ENCODE data around the gene LEFTY1.

LEFTY1 gene

DNA sequence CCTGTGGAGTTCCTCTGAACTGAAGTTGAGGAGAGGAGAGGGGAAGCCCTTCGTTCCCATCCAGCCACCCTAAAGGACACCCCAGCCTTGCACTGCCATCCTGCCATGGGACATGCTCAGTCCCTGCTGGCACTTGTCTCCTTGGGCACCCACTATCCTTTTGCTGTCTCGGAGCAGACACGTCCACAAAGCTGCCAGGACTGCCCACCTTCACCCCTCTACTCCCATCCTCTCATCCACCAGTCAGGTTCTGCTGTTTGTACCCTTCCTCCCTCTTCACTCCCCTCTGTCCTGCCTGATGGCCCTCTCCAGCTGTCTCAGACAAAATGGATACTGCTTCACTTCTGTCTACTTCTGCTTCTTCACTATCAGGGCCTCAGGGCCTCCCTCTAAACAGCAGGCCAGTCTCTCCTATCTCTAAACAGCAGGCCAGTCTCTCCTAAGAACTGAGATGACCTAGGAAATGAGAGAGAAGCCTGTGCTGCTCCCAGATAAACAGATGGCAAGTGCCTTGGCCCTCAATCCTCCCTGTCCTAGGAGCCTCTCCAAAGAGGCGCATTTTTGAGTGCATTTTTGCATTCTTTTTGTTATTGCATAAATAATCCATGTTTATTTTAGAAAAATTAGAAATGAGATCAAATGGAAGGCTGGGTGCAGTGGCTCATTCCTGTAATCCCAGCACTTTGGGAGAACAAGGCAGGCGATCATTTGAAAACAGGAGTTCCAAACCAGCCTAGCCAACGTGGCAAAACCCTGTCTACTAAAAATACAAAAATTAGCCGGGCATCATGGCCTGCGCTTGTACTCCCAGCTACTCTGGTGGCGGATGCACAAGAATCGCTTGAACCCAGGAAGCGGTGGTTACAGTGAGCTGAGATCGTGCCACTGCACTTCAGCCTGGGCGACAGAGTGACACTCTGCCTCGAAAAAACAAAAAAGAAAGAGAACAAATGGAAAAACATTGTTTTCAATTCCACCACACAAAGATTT, 39.5 kb upstream of the LEFTY1 start:
- Histone ChIP-seq H3K9ac (ENCODE audit: low read length) (no peak overlapping the region), H3K4me3 (ENCODE audit: low read length) (no peak overlapping the region), H2AFZ (ENCODE audit: low read depth, low read length) (peak overlapping the region; percentile 84), H3K27me3 (ENCODE audit: low read depth, low read length) (no peaks in the 10 kb centered on the region), H3K79me2 (ENCODE audit: low read length) (peaks cover 6% of the 10 kb centered on the region), H3K9me3 (ENCODE audit: insufficient read depth, low read length) (no peaks in the 10 kb centered on the region), H3K4me2 (ENCODE audit: low read length) (no peak overlapping the region), H3K36me3 (replicated peaks; ENCODE audit: low read depth, low read length) (no peaks in the 10 kb centered on the region), H3K27ac (ENCODE audit: low read length) (no peak overlapping the region), H3K4me1 (ENCODE audit: low read length) (peaks cover 3% of the 10 kb centered on the region; the same call in 1 of the 2 replicates), H4K20me1 (ENCODE audit: insufficient read depth, low read length) (no peaks in the 10 kb centered on the region)
- no peak for TF ChIP-seq EZH2phosphoT487 (IDR thresholded peaks at IDR 0.05; ENCODE audit: low read depth)
- TF ChIP-seq, protein P1, sequence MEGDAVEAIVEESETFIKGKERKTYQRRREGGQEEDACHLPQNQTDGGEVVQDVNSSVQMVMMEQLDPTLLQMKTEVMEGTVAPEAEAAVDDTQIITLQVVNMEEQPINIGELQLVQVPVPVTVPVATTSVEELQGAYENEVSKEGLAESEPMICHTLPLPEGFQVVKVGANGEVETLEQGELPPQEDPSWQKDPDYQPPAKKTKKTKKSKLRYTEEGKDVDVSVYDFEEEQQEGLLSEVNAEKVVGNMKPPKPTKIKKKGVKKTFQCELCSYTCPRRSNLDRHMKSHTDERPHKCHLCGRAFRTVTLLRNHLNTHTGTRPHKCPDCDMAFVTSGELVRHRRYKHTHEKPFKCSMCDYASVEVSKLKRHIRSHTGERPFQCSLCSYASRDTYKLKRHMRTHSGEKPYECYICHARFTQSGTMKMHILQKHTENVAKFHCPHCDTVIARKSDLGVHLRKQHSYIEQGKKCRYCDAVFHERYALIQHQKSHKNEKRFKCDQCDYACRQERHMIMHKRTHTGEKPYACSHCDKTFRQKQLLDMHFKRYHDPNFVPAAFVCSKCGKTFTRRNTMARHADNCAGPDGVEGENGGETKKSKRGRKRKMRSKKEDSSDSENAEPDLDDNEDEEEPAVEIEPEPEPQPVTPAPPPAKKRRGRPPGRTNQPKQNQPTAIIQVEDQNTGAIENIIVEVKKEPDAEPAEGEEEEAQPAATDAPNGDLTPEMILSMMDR (IDR thresholded peaks at IDR 0.05; ENCODE audit: low read depth, low read length) = no peak

DNA sequence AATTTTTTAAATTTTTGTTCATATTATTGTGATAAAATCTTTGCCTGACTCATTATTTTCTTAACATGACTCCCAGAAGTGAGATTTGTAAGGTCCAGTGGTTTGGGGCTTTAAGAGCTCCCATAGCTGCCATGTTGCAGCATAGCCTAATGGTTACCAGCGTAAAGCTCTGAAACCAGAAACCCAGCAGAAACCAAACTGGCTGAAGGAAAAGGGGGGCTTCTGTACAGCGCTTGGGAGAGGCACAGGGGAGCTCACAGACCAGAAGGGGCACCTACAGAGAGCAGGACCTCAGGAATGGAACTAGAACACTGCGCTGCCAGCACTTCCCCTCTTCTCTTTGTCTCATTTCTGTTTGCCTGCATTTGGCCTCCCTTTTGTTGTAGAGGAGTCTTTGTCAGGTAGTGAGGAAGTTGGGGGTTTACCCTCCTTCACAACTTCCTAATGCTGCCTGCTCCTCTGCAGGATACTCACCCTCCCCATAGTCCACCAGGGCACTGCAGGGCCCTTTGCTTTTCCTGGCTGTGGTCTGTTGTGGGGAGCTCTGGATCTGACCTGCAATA, 37.7 kb upstream of the LEFTY1 start:
- H3K79me2 ChIP-seq (ENCODE audit: low read length) = peaks cover 24% of the 10 kb centered on the region
- TF ChIP-seq, protein P1 (IDR thresholded peaks at IDR 0.05; ENCODE audit: low read depth, low read length) = no peak
- H4K20me1 ChIP-seq (ENCODE audit: insufficient read depth, low read length) = peaks cover 8% of the 10 kb centered on the region; the same call in 1 of the 2 replicates
- no peaks in the 10 kb centered on the region for H3K27me3 ChIP-seq (ENCODE audit: low read depth, low read length)
- H3K9me3 ChIP-seq (ENCODE audit: insufficient read depth, low read length) = no peaks in the 10 kb centered on the region
- peaks cover 12% of the 10 kb centered on the region for H3K36me3 ChIP-seq (replicated peaks; ENCODE audit: low read depth, low read length)
- H3K4me2 ChIP-seq (ENCODE audit: low read length) = no peak overlapping the region
- no peak overlapping the region; the same call in 1 of the 2 replicates for H2AFZ ChIP-seq (ENCODE audit: low read depth, low read length)
- H3K27ac ChIP-seq (ENCODE audit: low read length) = no peak overlapping the region
- no peak overlapping the region for H3K9ac ChIP-seq (ENCODE audit: low read length)
- no peak overlapping the region for H3K4me3 ChIP-seq (ENCODE audit: low read length)
- H3K4me1 ChIP-seq (ENCODE audit: low read length) = peaks cover 13% of the 10 kb centered on the region

DNA sequence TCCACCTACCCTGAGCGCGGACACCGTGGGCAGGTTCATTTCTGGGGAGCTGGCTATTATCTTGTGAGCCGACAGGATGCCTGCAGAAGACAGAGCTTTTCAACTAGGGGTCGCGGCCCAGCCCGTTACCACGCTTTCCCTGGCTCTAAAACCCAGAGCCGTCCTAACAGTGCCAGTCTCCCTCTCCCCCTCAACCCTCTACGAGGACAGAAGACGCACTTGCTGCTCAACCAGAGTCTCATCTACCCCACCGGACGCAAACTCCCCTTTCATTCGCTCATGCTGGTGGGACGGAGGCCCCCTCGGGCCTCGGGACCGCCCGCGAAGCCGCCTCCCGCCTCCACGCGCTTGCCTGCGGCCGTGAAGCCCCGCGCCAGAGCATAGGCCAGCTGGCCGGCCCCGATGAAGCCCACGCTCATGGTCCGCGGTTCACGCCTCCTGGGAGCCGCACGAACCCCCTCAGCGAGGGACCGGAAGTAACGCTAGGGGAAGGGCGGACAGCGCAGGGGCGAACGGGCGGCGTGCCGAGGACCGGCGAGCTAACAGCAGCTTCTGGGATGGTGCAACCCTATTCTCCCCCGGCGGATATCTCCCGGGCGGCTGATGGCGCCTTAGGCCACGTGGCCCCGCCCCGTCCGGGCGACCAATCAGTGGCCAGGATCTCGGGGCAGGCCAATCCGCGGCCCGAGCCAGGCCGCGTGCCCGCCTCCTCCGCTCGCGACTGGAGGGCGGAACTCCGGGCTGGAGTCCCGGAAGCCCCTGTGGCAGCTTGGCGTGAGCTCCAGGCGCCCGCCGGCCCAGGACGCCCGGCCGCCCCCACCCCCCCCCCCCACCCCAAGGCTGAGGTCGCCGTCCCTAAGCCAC, 35.0 kb upstream of the LEFTY1 start, which contains the start of gene PYCR2:
PYCR2 (minus strand) TSS at position 559 of the 864 bp plus-strand sequence; CDS start at position 419, 140 bp downstream.
- Histone ChIP-seq H3K9me3 (ENCODE audit: insufficient read depth, low read length) (no peaks in the 10 kb centered on the region), H3K4me1 (ENCODE audit: low read length) (peaks cover 38% of the 10 kb centered on the region)

More for the DNA sequence above, 35.0 kb upstream of the LEFTY1 start, which contains the start of gene PYCR2:
- Histone ChIP-seq H3K4me3 (ENCODE audit: low read length) (peak within 1 kb of the TSS; percentile 92), H3K9ac (ENCODE audit: low read length) (peak within 1 kb of the TSS; percentile 93), H3K27ac (ENCODE audit: low read length) (peak within 1 kb of the TSS; percentile 86), H2AFZ (ENCODE audit: low read depth, low read length) (peak within 1 kb of the TSS; percentile 56; the same call in 1 of the 2 replicates), H3K36me3 (replicated peaks; ENCODE audit: low read depth, low read length) (peaks cover 32% of the 10 kb centered on the region), H3K79me2 (ENCODE audit: low read length) (peaks cover 42% of the 10 kb centered on the region), H3K27me3 (ENCODE audit: low read depth, low read length) (no peaks in the 10 kb centered on the region), H4K20me1 (ENCODE audit: insufficient read depth, low read length) (peaks cover 20% of the 10 kb centered on the region), H3K4me2 (ENCODE audit: low read length) (peak within 1 kb of the TSS; percentile 93)
- no peak for TF ChIP-seq EZH2phosphoT487 (IDR thresholded peaks at IDR 0.05; ENCODE audit: low read depth)
- TF ChIP-seq, protein P1 (IDR thresholded peaks at IDR 0.05; ENCODE audit: low read depth, low read length) = no peak
